ENCODE results near the gene LRCH1. TPM values are rescaled to one million over a fixed set of nuclear protein-coding genes. Genes with fewer than 3 reads are reported as not detected.
A peak's percentile ranks its signal among the peaks of the same experiment; 100 is the strongest.

Gene LRCH1
- total and polyA plus RNA-seq, 2 donors from 2014 or later: 10.2 to 39.0 TPM

DNA sequence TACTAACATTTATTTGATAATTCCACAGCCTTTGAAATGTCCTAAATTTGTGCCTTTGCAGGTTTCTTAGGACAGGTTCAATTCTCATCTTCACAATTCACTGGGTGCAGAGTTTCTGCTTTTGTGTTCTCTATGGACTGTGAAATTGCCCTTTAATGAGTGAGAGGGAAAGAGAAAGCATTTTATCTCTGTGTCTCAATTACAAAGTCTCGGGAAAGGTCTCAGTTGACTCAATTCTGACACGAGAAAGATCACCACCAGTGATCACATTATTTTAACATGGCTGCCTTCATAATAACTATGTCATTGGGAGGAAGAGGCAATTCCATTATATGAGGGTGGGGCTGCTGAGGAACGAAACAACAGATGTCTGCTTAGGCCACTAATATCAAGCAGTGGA, 26.2 kb upstream of the LRCH1 start:
- Histone ChIP-seq H3K27ac (ENCODE audit: low read depth in 2 of 2, low read length in 2 of 2) (no peak overlapping the region), H3K9me3 (ENCODE audit: control insufficient read depth in 2 of 3, insufficient read depth in 1 of 3, low read length in 3 of 3) (peaks cover 0 to 2% (median 0%) of the 10 kb centered on the region in 3 donors), H3K27me3 (ENCODE audit: control insufficient read depth, insufficient read depth, low read length) (no peaks in the 10 kb centered on the region), H3K4me3 (ENCODE audit: low read length in 3 of 3) (no peak overlapping the region), H3K4me1 (ENCODE audit: control insufficient read depth in 2 of 3, insufficient read depth in 2 of 3, low read depth in 1 of 3, low read length in 3 of 3) (peaks cover 0 to 5% (median 3%) of the 10 kb centered on the region in 3 donors), H3K9ac (ENCODE audit: low read length in 3 of 3) (no peak overlapping the region), H3K36me3 (ENCODE audit: control insufficient read depth in 2 of 3, insufficient read depth in 3 of 3, low read length in 3 of 3) (no peaks in the 10 kb centered on the region)
- TF ChIP-seq, protein P1, sequence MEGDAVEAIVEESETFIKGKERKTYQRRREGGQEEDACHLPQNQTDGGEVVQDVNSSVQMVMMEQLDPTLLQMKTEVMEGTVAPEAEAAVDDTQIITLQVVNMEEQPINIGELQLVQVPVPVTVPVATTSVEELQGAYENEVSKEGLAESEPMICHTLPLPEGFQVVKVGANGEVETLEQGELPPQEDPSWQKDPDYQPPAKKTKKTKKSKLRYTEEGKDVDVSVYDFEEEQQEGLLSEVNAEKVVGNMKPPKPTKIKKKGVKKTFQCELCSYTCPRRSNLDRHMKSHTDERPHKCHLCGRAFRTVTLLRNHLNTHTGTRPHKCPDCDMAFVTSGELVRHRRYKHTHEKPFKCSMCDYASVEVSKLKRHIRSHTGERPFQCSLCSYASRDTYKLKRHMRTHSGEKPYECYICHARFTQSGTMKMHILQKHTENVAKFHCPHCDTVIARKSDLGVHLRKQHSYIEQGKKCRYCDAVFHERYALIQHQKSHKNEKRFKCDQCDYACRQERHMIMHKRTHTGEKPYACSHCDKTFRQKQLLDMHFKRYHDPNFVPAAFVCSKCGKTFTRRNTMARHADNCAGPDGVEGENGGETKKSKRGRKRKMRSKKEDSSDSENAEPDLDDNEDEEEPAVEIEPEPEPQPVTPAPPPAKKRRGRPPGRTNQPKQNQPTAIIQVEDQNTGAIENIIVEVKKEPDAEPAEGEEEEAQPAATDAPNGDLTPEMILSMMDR (IDR thresholded peaks at IDR 0.05; ENCODE audit: borderline replicate concordance, extremely low read depth, insufficient read depth): no peak
- peak in 2 of 5 donors; percentile 57 to 62 for DNase-seq
- intact Hi-C loops (cut with DNase I): no loop called here
- no peak for FAIRE-seq

DNA sequence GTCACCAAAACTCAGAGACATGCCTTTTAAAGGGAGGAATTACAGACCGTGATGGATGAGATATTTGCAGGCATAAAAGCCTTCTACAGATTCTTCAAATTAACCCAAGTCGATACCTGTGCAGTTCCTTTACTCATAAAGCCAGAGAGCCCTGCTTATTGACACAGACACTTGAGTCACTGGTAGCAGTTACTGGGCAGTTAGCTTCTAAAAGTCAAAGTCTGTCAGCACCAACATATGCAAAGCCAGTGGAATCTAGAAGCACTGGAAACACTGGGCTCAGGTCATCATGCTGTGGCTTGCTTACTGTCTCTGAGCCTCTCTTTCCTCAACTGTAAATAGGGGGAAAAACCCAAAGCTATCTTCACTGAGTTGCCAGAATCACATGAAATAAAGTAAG, 25.7 kb upstream of the LRCH1 start:
- no peak overlapping the region for H3K9ac ChIP-seq (ENCODE audit: low read length in 3 of 3)
- H3K4me1 ChIP-seq (ENCODE audit: control insufficient read depth in 2 of 3, insufficient read depth in 2 of 3, low read depth in 1 of 3, low read length in 3 of 3): peaks cover 0 to 5% (median 0%) of the 10 kb centered on the region in 3 donors
- H3K9me3 ChIP-seq (ENCODE audit: control insufficient read depth in 2 of 3, insufficient read depth in 1 of 3, low read length in 3 of 3): no peaks in the 10 kb centered on the region
- intact Hi-C loops (cut with DNase I): no loop called here
- no peaks in the 10 kb centered on the region for H3K27me3 ChIP-seq (ENCODE audit: control insufficient read depth, insufficient read depth, low read length)
- no peak overlapping the region for H3K27ac ChIP-seq (ENCODE audit: low read depth in 2 of 2, low read length in 2 of 2)
- H3K36me3 ChIP-seq (ENCODE audit: control insufficient read depth in 2 of 3, insufficient read depth in 3 of 3, low read length in 3 of 3): no peaks in the 10 kb centered on the region
- FAIRE-seq (no peak), DNase-seq (peak in 2 of 5 donors; percentile 33 to 41)
- no peak overlapping the region for H3K4me3 ChIP-seq (ENCODE audit: low read length in 3 of 3)
- TF ChIP-seq, protein P1 (IDR thresholded peaks at IDR 0.05; ENCODE audit: borderline replicate concordance, extremely low read depth, insufficient read depth): no peak

DNA sequence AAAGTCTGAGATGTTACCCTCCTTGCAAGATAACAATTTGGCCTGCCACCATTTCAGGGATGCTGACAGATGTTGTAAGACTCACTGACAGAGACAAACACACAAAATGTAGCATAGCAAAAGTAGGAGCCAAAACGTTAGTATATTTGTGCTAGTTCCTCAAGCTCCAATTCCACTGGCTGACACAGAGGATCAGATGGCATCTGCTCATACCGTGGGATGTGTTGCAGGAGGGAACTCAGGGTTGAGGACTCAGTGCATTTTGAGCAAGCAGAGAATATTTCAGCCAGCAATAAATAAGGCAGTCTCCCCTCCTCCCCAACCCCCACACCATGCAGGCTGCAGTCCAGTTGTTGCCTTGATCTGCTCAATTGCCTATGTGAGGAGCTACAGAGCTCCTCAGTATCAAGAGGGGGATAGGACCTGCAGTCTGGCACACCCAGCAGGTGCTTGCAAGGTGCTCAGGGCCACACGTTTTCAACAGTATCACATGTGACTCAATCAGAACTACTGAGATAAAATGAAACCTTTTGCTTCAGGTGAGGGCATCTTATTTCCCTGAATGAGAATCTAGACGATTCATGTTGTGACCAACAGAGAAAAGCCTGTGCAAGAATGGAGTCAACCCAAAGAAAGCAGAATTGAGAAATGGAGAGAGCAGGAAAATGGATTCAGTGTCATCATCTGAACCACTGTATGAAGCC, 23.6 kb upstream of the LRCH1 start:
- intact Hi-C loops (cut with DNase I): no loop called here
- Histone ChIP-seq H3K27ac (ENCODE audit: low read depth in 2 of 2, low read length in 2 of 2) (no peak overlapping the region), H3K4me3 (ENCODE audit: low read length in 3 of 3) (no peak overlapping the region), H3K27me3 (ENCODE audit: control insufficient read depth, insufficient read depth, low read length) (no peaks in the 10 kb centered on the region), H3K9me3 (ENCODE audit: control insufficient read depth in 2 of 3, insufficient read depth in 1 of 3, low read length in 3 of 3) (no peaks in the 10 kb centered on the region), H3K9ac (ENCODE audit: low read length in 3 of 3) (no peak overlapping the region), H3K36me3 (ENCODE audit: control insufficient read depth in 2 of 3, insufficient read depth in 3 of 3, low read length in 3 of 3) (no peaks in the 10 kb centered on the region), H3K4me1 (ENCODE audit: control insufficient read depth in 2 of 3, insufficient read depth in 2 of 3, low read depth in 1 of 3, low read length in 3 of 3) (no peaks in the 10 kb centered on the region)
- no peak for FAIRE-seq
- no peak for DNase-seq
- TF ChIP-seq, protein P1 (IDR thresholded peaks at IDR 0.05; ENCODE audit: borderline replicate concordance, extremely low read depth, insufficient read depth): no peak

Measured in kidney (tissue), 14 donors.